Heart right ventricle (tissue), 16 donors: ENCODE measurements around the gene PAN2. TPM values are rescaled to one million over a fixed set of nuclear protein-coding genes. Genes with fewer than 3 reads are reported as not detected.

Experiments used
- ATAC-seq, 8 donors: fragments of 200-7000 bp; cut with Tn5 transposase; one replicate each; pipeline ENCODE4 v1.9.1; 2020; ENCODE audit warnings: mild to moderate bottlenecking in 8 of 8, moderate library complexity in 8 of 8, moderate number of reproducible peaks in 1 of 8
- DNase-seq, 2 donors: peaks; one replicate each; pipeline ENCODE4 v3.0.0-alpha.2; 2020
- H3K27ac ChIP-seq, 10 donors: fragments of 200-600 bp; sonication (generic) in 2 of 10; one replicate each; pipeline versions ENCODE4 v1.5.0 to v1.8.0; 2020 to 2022; ENCODE audit warnings: mild to moderate bottlenecking in 3 of 10
- H3K27me3 ChIP-seq, 7 donors: fragments of 200-600 bp; one replicate each; pipeline ENCODE4 v1.8.0; 2021 to 2022; ENCODE audit warnings: mild to moderate bottlenecking in 2 of 7
- H3K36me3 ChIP-seq, 9 donors: fragments of 200-600 bp; sonication (generic) in 1 of 9; one replicate each; pipeline versions ENCODE4 v1.5.0 to v1.8.0; 2020 to 2022; ENCODE audit warnings: mild to moderate bottlenecking in 2 of 9
- H3K4me1 ChIP-seq, 9 donors: fragments of 200-600 bp; sonication (generic) in 1 of 9; one replicate each; pipeline versions ENCODE4 v1.5.0 to v1.8.0; 2020 to 2022; ENCODE audit warnings: mild to moderate bottlenecking in 4 of 9
- H3K4me3 ChIP-seq, 10 donors: fragments of 200-600 bp; sonication (generic) in 2 of 10; one replicate each; pipeline versions ENCODE4 v1.5.0 to v1.8.0; 2020 to 2022; ENCODE audit warnings: mild to moderate bottlenecking in 7 of 10, moderate library complexity in 2 of 10
- H3K9me3 ChIP-seq, 11 donors: fragments of 200-600 bp in 10 of 11; sonication (generic) in 2 of 11; one replicate each; pipeline versions ENCODE4 v1.5.0 to v1.8.0; 2013 to 2022; ENCODE audit warnings: mild to moderate bottlenecking in 2 of 11, control low read depth in 1 of 11, moderate library complexity in 1 of 11
- CTCF ChIP-seq, 9 donors: fragments of 200-600 bp; sonication (generic) in 2 of 9; IDR thresholded peaks; one replicate each; pipeline versions ENCODE4 v1.5.0 to v1.8.0; 2021 to 2022; ENCODE audit warnings: antibody characterized with exemption in 9 of 9, mild to moderate bottlenecking in 5 of 9, moderate library complexity in 1 of 9
- WGBS, 2 donors: extraction: QIAGEN DNeasy Blood & Tissue Kit; methylation state at CpG; one replicate each; pipeline ENCODE4 v1.1.7; 2013; ENCODE audit warnings: inconsistent platforms in 1 of 2; 5-methylcytosine and 5-hydroxymethylcytosine counted together
- intact Hi-C, 10 donors: fragments of 100-400 bp; cut with DNase I; formaldehyde crosslinking; loops; one replicate each; pipeline versions ENCODE4 v1.11.1 to v1.14.2; 2022
- polyA plus RNA-seq, 2 donors: library from polyadenylated mRNA; stranded (reverse); fragments of 200-250 nt; gene quantifications; one replicate each; pipeline ENCODE4 v1.2.3, GENCODE V29; 2013
- total RNA-seq, 10 donors: library from RNA; stranded (reverse); fragmentation: NEBNext Ultra II Directional in 3 of 10; extraction: Animal tissue kit (Norgen Biotek cat#: 25700) in 3 of 10; gene quantifications; one replicate each; pipeline versions ENCODE4 v1.2.1 to v1.2.4, GENCODE V29; 2021 to 2023
- donor health status: Arrhythmogenic right ventricular cardiomyopathy.
- donor health status: ischemic (EF 13 %, LVEDD 7.1; RV severe dilation, severe dysfunction).
- donor health status: healthy with polysubstance abuse.
- donor health status: DM: no; HTN: yes; CAD: no.
- donor health status: DM: no; HTN: no; CAD: no.
- donor health status: ischemic (EF 25% LVEDD 6.9; RV normal size, moderate dysfunction).
- donor health status: ischemic (EF 25% LVEDD 5.7; RV mildly dilated, moderate dysfunction).
- donor health status: healthy.
- donor health status: DM: yes; HTN: yes; CAD: no.
- donor health status: Ischemic cardiomyopathy.
- donor health status: ischemic (EF 35%, LVEDD 5.7; RV mildly dilated, moderate dysfunction).
- donor health status: nonischemic (EF 11% LVEDD 7.7; RV severe dilation, severe dysfunction).
- donor health status: DM: yes; HTN: yes; CAD: no.
- donor health status: PGD.
- donor health status: ischemic (EF 29% LVEDD 5.4; RV normal size, mild dysfunction).
- donor health status: nonischemic (EF 23%, LVEDD 6.1; RV moderate dilation, normal function).

PAN2 gene
- total and polyA plus RNA-seq, 12 donors, result 20.6 to 85.3 (median 38.1) TPM

- ATAC-seq (peak; percentile 15 to 57 (median 40)), DNase-seq (peak; percentile 62 to 63)
- peak overlapping the region; percentile 57 to 90 (median 78) for H3K4me3 ChIP-seq
- H3K27ac ChIP-seq, result peak overlapping the region; percentile 90 to 99 (median 96)
- intact Hi-C loops, result loop anchor here in 3 of 10 donors (2.0 to 10.0 kb wide), 3 partner anchors 25 to 197 kb away; partner anchors contain the start of genes CS (in 2 of the 3) and SPRYD4 (in 1 of the 3)
- H3K36me3 ChIP-seq, result peaks cover 0 to 42% (median 15%) of the 10 kb centered on the region in 9 donors
- TF ChIP-seq CTCF (IDR thresholded peaks at IDR 0.05), result no peak
- peaks cover 12 to 59% (median 27%) of the 10 kb centered on the region in 9 donors for H3K4me1 ChIP-seq
- H3K27me3 ChIP-seq, result no peaks in the 10 kb centered on the region
- WGBS, 2 donors, result 19% methylated on average over 21 of the region's 21 CpGs
- no peaks in the 10 kb centered on the region for H3K9me3 ChIP-seq
Observed at GRCh38 chr12:56267443-56268071, 66.2 kb downstream of the PAN2 start.

- Histone ChIP-seq H3K27me3 (no peaks in the 10 kb centered on the region), H3K4me1 (peaks cover 12 to 52% (median 23%) of the 10 kb centered on the region in 9 donors), H3K9me3 (no peaks in the 10 kb centered on the region), H3K4me3 (peak within 1 kb of the TSS; percentile 57 to 90 (median 78)), H3K36me3 (peaks cover 0 to 35% (median 15%) of the 10 kb centered on the region in 9 donors), H3K27ac (peak within 1 kb of the TSS; percentile 90 to 99 (median 96))
- 0 to 1% methylated on average over 68 of the region's 68 CpGs for WGBS, 2 donors
- peak; percentile 48 to 83 (median 68) for TF ChIP-seq CTCF (IDR thresholded peaks at IDR 0.05)
- ATAC-seq (peak; percentile 90 to 97 (median 93)), DNase-seq (peak; percentile 88 to 92)
- intact Hi-C loops, result loop anchor here in 3 of 10 donors (2.0 to 10.0 kb wide), 3 partner anchors 26 to 198 kb away; partner anchors contain the start of genes CS (in 2 of the 3) and SPRYD4 (in 1 of the 3)
Observed at GRCh38 chr12:56266693-56267442, 66.9 kb downstream of the PAN2 start, which contains the start of gene COQ10A. TSS of gene COQ10A (plus strand) at chr12:56266942. CDS start at chr12:56267119, 177 bp downstream.

Other genes starting within 250 kb of the PAN2 start
- 10 to 100 TPM; 64.3 to 91.9 (median 71.5) TPM for gene PA2G4, start 229.4 kb downstream of the PAN2 start, total RNA-seq
- 100 to 1,000 TPM in 1 of 2 donors, 10 to 100 TPM in 1; 79.4 to 148 TPM for gene PA2G4, start 229.4 kb downstream of the PAN2 start, polyA plus RNA-seq
- 1,000 to 10,000 TPM; 1,835 to 2,619 (median 2,004) TPM for gene RPL41, start 217.4 kb downstream of the PAN2 start, total RNA-seq
- 1,000 to 10,000 TPM in 1 of 2 donors, 100 to 1,000 TPM in 1; 475 to 5,263 TPM for gene RPL41, start 217.4 kb downstream of the PAN2 start, polyA plus RNA-seq
- 1 to 10 TPM; 3.6 to 5.8 (median 4.9) TPM for gene ZC3H10, start 215.7 kb downstream of the PAN2 start, total RNA-seq
- gene ZC3H10, start 215.7 kb downstream of the PAN2 start, polyA plus RNA-seq, result 1 to 10 TPM; 2.1 to 3.4 TPM
- 10 to 100 TPM; 28.8 to 47.5 (median 31.9) TPM for gene ESYT1, start 205.7 kb downstream of the PAN2 start, total RNA-seq
- 10 to 100 TPM; 20.9 to 57.3 TPM for gene ESYT1, start 205.7 kb downstream of the PAN2 start, polyA plus RNA-seq
- gene MYL6B, start 181.4 kb downstream of the PAN2 start, total RNA-seq, result 10 to 100 TPM; 39.8 to 61.9 (median 49.9) TPM
- gene MYL6B, start 181.4 kb downstream of the PAN2 start, polyA plus RNA-seq, result 10 to 100 TPM; 31.9 to 64.0 TPM
- gene MYL6, start 175.6 kb downstream of the PAN2 start, total RNA-seq, result 1,000 to 10,000 TPM in 1 of 10 donors, 100 to 1,000 TPM in 9; 355 to 1,188 (median 413) TPM
- 1,000 to 10,000 TPM in 1 of 2 donors, 100 to 1,000 TPM in 1; 670 to 2,127 TPM for gene MYL6, start 175.6 kb downstream of the PAN2 start, polyA plus RNA-seq
- gene SMARCC2, start 144.5 kb downstream of the PAN2 start, total RNA-seq, result 10 to 100 TPM; 56.2 to 81.9 (median 62.8) TPM
- 10 to 100 TPM; 16.2 to 28.8 TPM for gene SMARCC2, start 144.5 kb downstream of the PAN2 start, polyA plus RNA-seq
- 10 to 100 TPM; 43.6 to 66.3 (median 47.0) TPM for gene RNF41, start 112.1 kb downstream of the PAN2 start, total RNA-seq
- gene RNF41, start 112.1 kb downstream of the PAN2 start, polyA plus RNA-seq, result 10 to 100 TPM in 1 of 2 donors, 1 to 10 TPM in 1; 7.0 to 27.0 TPM
- 10 to 100 TPM; 16.2 to 25.3 (median 20.4) TPM for gene NABP2, start 109.7 kb downstream of the PAN2 start, total RNA-seq
- gene NABP2, start 109.7 kb downstream of the PAN2 start, polyA plus RNA-seq, result 10 to 100 TPM; 13.5 to 27.7 TPM
- gene SLC39A5, start 103.9 kb downstream of the PAN2 start, total RNA-seq, result not detected
- gene SLC39A5, start 103.9 kb downstream of the PAN2 start, polyA plus RNA-seq, result under 1 TPM; 0.20 to 0.59 TPM
- gene ANKRD52, start 75.6 kb downstream of the PAN2 start, total RNA-seq, result 10 to 100 TPM; 22.2 to 30.9 (median 26.5) TPM
- 10 to 100 TPM; 10.2 to 10.8 TPM for gene ANKRD52, start 75.6 kb downstream of the PAN2 start, polyA plus RNA-seq
- gene COQ10A, start 67.1 kb downstream of the PAN2 start, total RNA-seq, result 100 to 1,000 TPM in 9 of 10 donors, 10 to 100 TPM in 1; 55.5 to 258 (median 147) TPM
- 100 to 1,000 TPM; 101 to 245 TPM for gene COQ10A, start 67.1 kb downstream of the PAN2 start, polyA plus RNA-seq
- 100 to 1,000 TPM; 601 to 991 (median 877) TPM for gene CS, start 33.7 kb downstream of the PAN2 start, total RNA-seq
- gene CS, start 33.7 kb downstream of the PAN2 start, polyA plus RNA-seq, result 100 to 1,000 TPM; 154 to 192 TPM
- 10 to 100 TPM; 22.3 to 51.0 (median 38.7) TPM for gene CNPY2, start 18.0 kb downstream of the PAN2 start, total RNA-seq
- 10 to 100 TPM; 76.2 to 88.2 TPM for gene CNPY2, start 18.0 kb downstream of the PAN2 start, polyA plus RNA-seq
- under 1 TPM in 5 of 10 donors, not detected in 5; 0.23 to 0.57 (median 0.44) TPM for gene IL23A, start 4.9 kb upstream of the PAN2 start, total RNA-seq
- gene IL23A, start 4.9 kb upstream of the PAN2 start, polyA plus RNA-seq, result under 1 TPM in 1 of 2 donors, not detected in 1; 0.20 TPM
- 100 to 1,000 TPM in 1 of 10 donors, 10 to 100 TPM in 9; 30.8 to 107 (median 38.7) TPM for gene STAT2, start 26.1 kb upstream of the PAN2 start, total RNA-seq
- 10 to 100 TPM; 16.9 to 52.6 TPM for gene STAT2, start 26.1 kb upstream of the PAN2 start, polyA plus RNA-seq
- gene APOF, start 28.9 kb upstream of the PAN2 start, total RNA-seq, result not detected
- gene APOF, start 28.9 kb upstream of the PAN2 start, polyA plus RNA-seq, result not detected
- 1 to 10 TPM; 1.0 to 5.2 (median 2.0) TPM for gene TIMELESS, start 115.4 kb upstream of the PAN2 start, total RNA-seq
- gene TIMELESS, start 115.4 kb upstream of the PAN2 start, polyA plus RNA-seq, result 1 to 10 TPM; 2.3 to 2.7 TPM
- gene MIP, start 120.7 kb upstream of the PAN2 start, total RNA-seq, result under 1 TPM in 2 of 10 donors, not detected in 8; 0.09 to 0.30 TPM
- not detected for gene MIP, start 120.7 kb upstream of the PAN2 start, polyA plus RNA-seq
- gene SPRYD4, start 134.6 kb upstream of the PAN2 start, total RNA-seq, result 1 to 10 TPM; 3.0 to 5.0 (median 4.4) TPM
- 1 to 10 TPM; 1.9 to 2.3 TPM for gene SPRYD4, start 134.6 kb upstream of the PAN2 start, polyA plus RNA-seq
- gene GLS2, start 154.2 kb upstream of the PAN2 start, total RNA-seq, result 1 to 10 TPM in 2 of 10 donors, under 1 TPM in 8; 0.19 to 1.4 (median 0.52) TPM
- gene GLS2, start 154.2 kb upstream of the PAN2 start, polyA plus RNA-seq, result under 1 TPM; 0.22 to 0.59 TPM
- 10 to 100 TPM; 24.5 to 39.6 (median 31.5) TPM for gene RBMS2, start 187.8 kb upstream of the PAN2 start, total RNA-seq
- gene RBMS2, start 187.8 kb upstream of the PAN2 start, polyA plus RNA-seq, result 10 to 100 TPM in 1 of 2 donors, 1 to 10 TPM in 1; 6.4 to 13.5 TPM